Suppressor macrophage treated with lipopolysaccharide for 1 hour (primary cell): ENCODE results near the gene ELK4.

Experiments used
- DNase-seq, 3 donors: peaks; one replicate each; pipeline ENCODE4 v3.0.0-alpha.2; 2020 to 2022

Gene ELK4

DNA sequence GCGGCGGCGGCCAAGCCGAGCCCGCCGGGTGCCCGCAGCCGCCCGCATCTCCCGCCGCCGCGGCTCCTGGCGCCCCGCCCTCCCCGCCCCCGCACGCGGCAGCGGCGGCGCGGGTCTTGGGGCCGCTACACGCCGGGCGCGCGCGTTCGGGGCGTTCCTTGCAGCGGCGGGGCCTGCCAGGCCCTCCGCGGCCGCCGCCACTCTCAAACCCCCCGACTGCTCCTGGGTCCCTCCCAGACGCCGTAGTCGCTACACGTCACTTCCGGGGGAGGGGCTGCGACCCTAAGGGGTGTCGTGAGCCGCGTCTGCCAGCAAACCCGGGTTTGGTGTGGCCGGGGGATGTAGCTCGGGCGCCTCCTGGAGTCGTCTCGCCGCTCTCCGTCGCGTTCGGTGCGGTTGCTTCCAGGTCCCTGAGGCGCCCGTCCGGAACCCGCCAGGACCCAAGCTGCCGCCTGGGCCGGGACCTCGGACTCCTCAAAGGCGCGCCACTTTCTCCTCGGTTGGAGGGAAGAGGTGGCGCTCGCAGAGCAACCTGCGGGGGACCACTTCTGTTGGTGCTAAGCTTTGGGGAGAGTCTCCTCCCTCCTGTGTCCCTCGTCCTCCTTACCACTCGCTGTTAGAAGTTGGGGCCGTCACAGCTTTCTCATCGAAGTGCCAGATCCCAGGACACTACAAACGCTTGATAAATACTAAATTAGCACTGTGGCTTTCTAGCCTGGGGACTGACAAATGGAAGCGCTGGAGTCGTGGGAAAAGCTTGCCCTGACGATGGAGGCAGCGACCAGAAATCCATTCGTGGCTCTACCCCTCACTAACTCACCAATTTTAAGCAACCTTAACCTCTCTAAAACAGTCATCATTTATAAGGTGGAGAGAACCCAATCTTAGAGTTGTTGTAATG is at the start of gene ELK4:
Gene ELK4 (minus strand): TSS at position 244 of the 901 bp plus-strand sequence. CDS start 8,129 bp downstream, outside the sequence.
- DNase-seq: peak; percentile 99

DNA sequence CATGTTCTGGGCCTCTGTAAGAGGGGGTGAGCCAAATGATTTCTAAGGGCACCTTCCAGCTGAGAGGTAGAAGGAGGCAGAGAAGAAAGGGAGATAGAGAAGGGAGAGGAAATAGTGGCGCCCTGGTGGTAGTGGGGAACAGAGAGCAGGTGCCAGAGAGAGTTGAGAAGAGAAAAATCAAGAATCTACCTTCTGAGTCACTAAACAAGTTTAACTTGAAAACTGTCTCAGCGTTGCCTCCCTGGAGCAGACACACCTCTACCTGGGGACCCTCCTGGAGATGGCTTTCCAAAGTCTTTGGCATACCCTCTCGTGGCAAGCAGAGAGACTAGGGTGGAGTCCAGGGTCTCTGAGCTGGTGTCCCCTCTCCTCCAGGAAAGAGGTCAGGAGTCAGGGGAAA is 49.6 kb upstream of the ELK4 start:
- no peak for DNase-seq

- peak in 1 of 3 donors; percentile 68 for DNase-seq
Measured at GRCh38 chr1:205680073-205680851, 48.5 kb upstream of the ELK4 start, which contains the start of gene SLC45A3. Gene SLC45A3, minus strand, starts transcription at chr1:205680509. Its CDS starts 15,853 bp downstream, at chr1:205664656.

- peak in 2 of 3 donors; percentile 26 to 43 for DNase-seq
Measured at GRCh38 chr1:205678286-205679111, 46.7 kb upstream of the ELK4 start.

DNA sequence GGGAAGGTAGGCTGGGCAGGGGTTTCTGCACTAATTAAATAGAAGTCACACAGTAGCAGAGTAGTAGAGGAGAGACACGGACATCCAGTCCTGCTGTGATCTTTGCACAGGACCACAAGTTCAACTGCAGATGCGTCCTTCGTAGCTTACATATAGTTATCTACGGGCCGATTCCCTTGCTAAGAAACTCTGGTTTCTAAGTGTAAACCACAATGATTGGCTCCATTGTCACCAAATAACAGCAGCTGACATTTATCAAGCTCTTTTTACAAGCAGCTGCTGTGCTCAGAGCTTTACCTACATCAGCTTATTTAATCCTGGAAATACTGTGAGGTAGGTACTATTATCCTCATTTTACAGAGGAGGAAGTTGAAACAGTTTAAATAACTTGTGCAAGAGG is 45.4 kb upstream of the ELK4 start:
- no peak for DNase-seq

DNA sequence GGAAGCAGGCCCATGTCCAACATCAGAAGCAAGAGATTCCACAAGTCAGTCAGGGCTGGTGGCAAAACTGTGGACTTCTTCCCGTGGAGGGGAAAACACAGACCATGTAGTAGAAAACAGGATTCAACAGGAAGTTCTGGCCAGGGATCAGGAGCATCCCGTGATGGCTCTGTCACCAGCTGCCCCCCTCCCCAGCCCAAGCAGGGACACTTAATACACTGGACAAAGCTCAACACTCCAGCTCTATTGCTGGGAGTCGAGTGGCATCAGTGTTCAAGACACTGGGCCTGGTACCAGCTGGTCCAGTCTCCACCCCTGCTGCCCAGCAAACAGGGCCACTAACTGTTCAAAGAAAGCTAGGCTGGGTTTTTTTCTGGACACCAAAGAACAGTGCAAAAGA is 44.8 kb upstream of the ELK4 start:
- DNase-seq: no peak

DNA sequence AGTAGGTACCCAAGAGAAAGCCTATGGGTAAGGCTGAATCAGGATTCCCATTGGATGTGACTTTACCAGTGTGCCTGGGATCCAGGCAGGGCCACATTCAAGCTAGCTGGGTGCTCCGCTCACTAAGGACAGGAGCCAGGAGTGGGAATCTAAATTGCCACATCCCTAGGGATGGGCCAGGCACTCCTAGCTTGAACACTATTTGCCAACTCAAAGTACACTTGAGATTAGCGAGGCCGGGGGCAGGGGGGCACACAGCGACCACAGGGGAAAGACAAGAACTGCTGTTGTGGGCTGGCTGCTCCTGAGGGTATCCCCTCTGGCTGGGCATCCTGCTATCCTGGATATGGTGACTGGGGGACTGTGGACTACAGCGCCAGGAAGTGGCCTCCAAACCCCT is 44.2 kb upstream of the ELK4 start:
- DNase-seq: no peak

DNA sequence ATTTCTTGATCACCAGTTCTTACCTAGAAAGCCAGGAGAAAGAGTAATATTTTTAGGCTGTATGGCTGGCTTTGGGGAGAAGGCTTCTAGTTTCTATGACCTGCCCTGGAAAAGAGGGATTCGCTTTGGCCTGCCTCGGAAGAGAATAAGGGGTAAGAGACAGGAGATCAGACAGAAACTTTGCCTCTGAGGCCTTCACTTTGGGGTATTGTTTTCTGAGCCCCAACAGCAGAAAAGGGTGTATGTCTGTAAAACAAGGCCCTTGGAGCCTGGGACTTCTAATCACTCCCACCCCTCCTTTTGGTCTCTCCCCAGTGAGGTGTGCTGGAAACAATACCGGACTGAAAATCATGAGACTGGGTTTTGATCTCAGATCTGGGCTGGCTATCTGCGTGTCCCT is 43.4 kb upstream of the ELK4 start:
- no peak for DNase-seq

DNA sequence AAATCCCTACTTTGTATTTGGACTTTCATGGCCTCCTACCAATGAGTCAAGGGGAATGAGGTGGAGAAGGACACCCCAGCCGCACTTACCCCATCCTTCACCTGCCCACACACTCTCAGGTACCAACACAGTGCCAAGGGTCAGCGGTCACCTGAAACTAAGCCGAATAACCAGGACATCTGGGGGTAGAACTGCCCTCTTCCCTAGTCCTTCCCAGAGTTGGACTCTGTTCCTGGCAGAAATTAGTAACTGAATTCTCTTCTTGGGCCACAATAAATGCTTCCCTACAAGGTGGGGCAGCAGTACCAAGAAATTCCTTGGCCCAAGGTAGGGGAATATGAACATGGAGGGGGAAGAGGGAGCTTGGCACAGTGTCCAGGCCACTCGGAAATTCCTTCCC is 41.2 kb upstream of the ELK4 start:
- DNase-seq: no peak

GRCh38 chr1:205672395-205672889 is 40.6 kb upstream of the ELK4 start:
- no peak for DNase-seq

GRCh38 chr1:205670611-205671430 is 39.0 kb upstream of the ELK4 start:
- no peak for DNase-seq

GRCh38 chr1:205670150-205670446 is 38.3 kb upstream of the ELK4 start:
- no peak for DNase-seq

DNA sequence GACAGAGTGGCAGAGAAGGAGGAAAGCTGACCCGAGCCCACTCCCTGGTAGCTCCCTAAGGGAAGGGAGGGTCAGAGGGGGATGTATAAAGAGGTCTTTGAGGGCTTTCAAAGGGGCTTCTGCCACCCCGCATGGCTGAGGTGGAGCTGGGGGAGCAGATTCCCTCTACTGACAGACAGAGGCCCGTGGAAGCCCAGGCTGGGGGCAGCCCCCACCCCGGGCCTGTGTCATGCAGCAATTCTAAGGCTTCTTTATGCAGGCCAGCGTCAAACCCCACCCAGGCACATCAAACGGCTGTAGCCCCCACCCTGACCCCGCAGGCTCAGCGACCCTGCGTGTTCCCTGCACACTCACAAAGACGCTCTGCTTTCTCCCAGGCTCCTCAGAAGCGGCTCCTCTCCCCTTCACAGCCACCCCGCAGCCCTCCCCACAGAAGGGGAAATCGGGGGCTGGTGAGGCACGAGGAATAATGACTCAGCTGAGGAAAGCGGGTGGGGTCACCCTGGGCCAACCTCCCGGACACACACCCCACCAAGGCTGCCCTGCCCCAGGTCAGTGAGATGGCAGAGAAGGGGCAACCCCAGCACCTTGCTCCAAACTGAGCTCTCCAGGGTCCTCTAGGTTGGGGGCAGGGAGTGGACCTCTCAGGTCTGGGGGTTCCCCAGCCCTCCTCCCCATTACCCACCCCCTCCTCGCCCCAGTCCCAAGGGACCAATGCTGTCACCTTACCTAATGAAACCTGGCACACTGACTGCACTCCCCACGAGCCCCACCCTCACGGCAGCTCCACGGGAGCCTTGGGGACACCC is 37.7 kb upstream of the ELK4 start:
- DNase-seq: peak; percentile 83 to 87 (median 84)

- DNase-seq: peak; percentile 68 to 76 (median 69)
Measured at GRCh38 chr1:205668951-205669340, 37.1 kb upstream of the ELK4 start.

- DNase-seq: peak in 1 of 3 donors; percentile 33
Measured at GRCh38 chr1:205667909-205668643, 36.3 kb upstream of the ELK4 start.

DNA sequence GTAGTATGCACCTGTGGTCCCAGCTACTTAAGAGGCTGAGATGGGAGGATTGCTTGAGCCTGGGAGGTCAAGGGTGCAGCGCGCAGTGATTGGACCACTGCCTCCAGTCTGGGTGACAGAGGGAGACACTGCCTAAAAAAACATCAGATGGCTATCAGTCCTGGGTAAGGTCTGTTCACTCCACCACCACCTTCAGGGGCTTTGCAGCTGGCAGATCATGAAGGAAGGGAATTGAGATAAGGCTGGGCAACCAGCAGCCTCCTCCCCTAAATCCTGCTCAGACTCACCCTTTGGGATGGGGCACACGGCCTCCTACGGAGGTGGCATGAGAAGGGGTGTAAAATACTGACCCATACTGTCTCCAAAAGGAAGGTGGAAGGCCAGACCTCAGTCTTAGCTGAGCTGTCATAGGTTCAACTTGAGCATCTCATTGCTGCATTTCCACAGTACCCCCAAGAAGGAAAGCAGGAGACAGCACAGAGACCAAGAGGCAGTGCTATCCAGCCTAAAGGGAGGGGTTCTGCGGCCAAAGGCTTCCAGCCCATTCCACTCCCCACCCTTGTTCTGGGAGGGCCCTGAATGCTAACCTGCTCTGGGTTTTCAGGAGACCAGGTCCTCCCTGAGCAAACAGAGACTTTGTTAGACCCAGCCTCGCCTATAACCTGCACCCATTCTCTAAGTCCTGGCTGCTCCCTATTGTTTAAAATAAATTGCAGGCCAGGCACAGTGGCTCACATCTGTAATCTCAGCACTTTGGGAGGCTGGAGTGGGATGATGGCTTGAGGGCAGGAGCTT is 34.8 kb upstream of the ELK4 start:
- no peak for DNase-seq

DNA sequence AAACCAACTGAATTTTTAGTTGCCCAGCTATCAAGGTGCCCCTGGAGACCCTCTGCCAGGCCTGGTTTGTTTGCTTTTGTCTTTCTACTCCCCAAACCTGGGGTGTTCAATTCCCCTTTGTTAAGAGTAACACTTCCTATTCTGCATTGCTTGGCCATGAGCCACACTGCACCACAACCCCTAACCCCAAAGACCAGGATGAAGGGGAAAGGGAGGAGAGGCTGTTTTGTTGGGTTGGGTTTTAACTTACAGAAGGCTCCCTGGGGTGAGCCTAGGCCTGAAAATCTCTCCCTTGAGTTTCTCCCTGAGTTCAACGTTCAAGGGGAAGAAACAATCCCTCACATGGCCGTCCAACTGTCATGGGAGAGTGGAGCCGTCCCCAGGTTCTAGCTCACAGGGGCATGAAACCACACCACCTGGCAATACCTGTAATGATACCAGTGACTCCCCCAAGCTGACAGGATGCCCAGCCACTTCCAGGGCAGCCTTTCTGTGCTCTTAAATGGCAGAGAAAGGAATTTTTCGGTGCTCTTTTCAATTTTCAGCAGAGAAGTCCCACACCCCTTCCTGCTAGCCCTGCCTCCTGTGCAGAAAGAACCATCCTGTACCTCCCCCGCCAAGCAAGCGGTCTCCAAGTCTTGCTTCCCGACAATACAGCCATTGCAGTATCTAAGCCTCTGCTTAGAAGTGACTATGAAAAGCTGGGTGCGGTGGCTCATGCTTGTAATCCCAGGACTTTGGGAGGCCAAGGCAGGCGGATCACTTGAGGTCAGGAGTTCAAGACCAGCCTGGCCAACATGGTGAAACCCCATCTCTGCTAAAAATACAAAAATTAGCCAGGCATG is 33.6 kb upstream of the ELK4 start:
- DNase-seq: no peak

GRCh38 chr1:205664399-205665017 is 32.7 kb upstream of the ELK4 start:
- DNase-seq: no peak
